A549 treated with dexamethasone at 1 μM for 4 hours (cell line): ENCODE results near the gene MARK4. TPM values are rescaled to one million over a fixed set of nuclear protein-coding genes. Genes with fewer than 3 reads are reported as not detected.

Experiments
- total RNA-seq: library from RNA; stranded (reverse); fragments of 200-300 nt; extraction: Qiagen RNA extraction; gene quantifications from 5 replicates; pipeline ENCODE4 v1.2.3, GENCODE V29; 2022

Gene MARK4
- total RNA-seq, result 8.6 to 11.7 TPM (median 9.8 TPM) in 5 replicates

GRCh38 chr19:45250832-45251451 lies at the start of gene MARK4:
Gene MARK4, plus strand, starts transcription at chr19:45251271. Its CDS starts 318 bp downstream, at chr19:45251589.

GRCh38 chr19:45245334-45245787 lies 5.7 kb upstream of the MARK4 start, which contains the start of gene EXOC3L2:
Gene EXOC3L2, minus strand, starts transcription at chr19:45245407. Its CDS starts 6,362 bp downstream, at chr19:45239045.

GRCh38 chr19:45322744-45323281 lies 71.7 kb downstream of the MARK4 start, which contains the start of gene CKM:
Gene CKM, minus strand, starts transcription at chr19:45322875. Its CDS starts 3,162 bp downstream, at chr19:45319713.

GRCh38 chr19:45340232-45340898 lies 89.3 kb downstream of the MARK4 start, which contains the start of gene KLC3:
Gene KLC3, plus strand, starts transcription at chr19:45340750. Its CDS starts 4,792 bp downstream, at chr19:45345542.

Other genes with a start within 250 kb of the MARK4 start
- gene RELB, start 249.8 kb upstream of the MARK4 start, total RNA-seq, result 21.2 to 36.9 TPM (median 33.8 TPM) in 5 replicates
- 47.7 to 70.6 TPM (median 64.3 TPM) in 5 replicates for gene CLASRP, start 212.2 kb upstream of the MARK4 start, total RNA-seq
- gene ZNF296, start 174.8 kb upstream of the MARK4 start, total RNA-seq, result 11.5 to 21.3 TPM (median 18.6 TPM) in 5 replicates
- gene GEMIN7, start 172.0 kb upstream of the MARK4 start, total RNA-seq, result 81.0 to 104 TPM (median 81.9 TPM) in 5 replicates
- gene PPP1R37, start 158.1 kb upstream of the MARK4 start, total RNA-seq, result 27.7 to 43.9 TPM (median 36.7 TPM) in 5 replicates
- gene NKPD1, start 90.3 kb upstream of the MARK4 start, total RNA-seq, result 0.56 to 1.1 TPM (median 0.95 TPM) in 5 replicates
- 37.4 to 41.2 TPM (median 39.7 TPM) in 5 replicates for gene TRAPPC6A, start 73.0 kb upstream of the MARK4 start, total RNA-seq
- 28.9 to 38.4 TPM (median 36.0 TPM) in 5 replicates for gene BLOC1S3, start 72.5 kb upstream of the MARK4 start, total RNA-seq
- 0.89 to 2.7 TPM (median 1.8 TPM) in 5 replicates for gene EXOC3L2, start 5.9 kb upstream of the MARK4 start, total RNA-seq
- 0.08 to 0.09 TPM in 2 of 5 replicates, not detected in the others for gene CKM, start 71.6 kb downstream of the MARK4 start, total RNA-seq
- gene KLC3, start 89.5 kb downstream of the MARK4 start, total RNA-seq, result 0.62 to 1.3 TPM (median 1.1 TPM) in 5 replicates
- gene ERCC2, start 119.3 kb downstream of the MARK4 start, total RNA-seq, result 9.5 to 13.9 TPM (median 12.7 TPM) in 5 replicates
- 32.4 to 52.2 TPM (median 43.0 TPM) in 5 replicates for gene PPP1R13L, start 153.8 kb downstream of the MARK4 start, total RNA-seq
- 41.3 to 57.6 TPM (median 55.5 TPM) in 5 replicates for gene POLR1G, start 155.4 kb downstream of the MARK4 start, total RNA-seq
- gene ERCC1, start 172.6 kb downstream of the MARK4 start, total RNA-seq, result 149 to 178 TPM (median 171 TPM) in 5 replicates
- 8.6 to 13.4 TPM (median 11.1 TPM) in 5 replicates for gene FOSB, start 216.7 kb downstream of the MARK4 start, total RNA-seq
- 10.8 to 17.9 TPM (median 13.1 TPM) in 5 replicates for gene RTN2, start 245.8 kb downstream of the MARK4 start, total RNA-seq
- gene PPM1N, start 247.2 kb downstream of the MARK4 start, total RNA-seq, result 6.0 to 7.2 TPM (median 6.8 TPM) in 5 replicates